ENCODE measurements around the gene FHAD1. TPM values are rescaled to one million over a fixed set of nuclear protein-coding genes. Genes with fewer than 3 reads are reported as not detected.

Gene FHAD1
- total and polyA plus RNA-seq, 2 donors (not counting 3 experiments of a cell fraction or from before 2014, with no cell fraction given): 0.04 to 0.69 TPM

- Histone ChIP-seq H3K4me1 (ENCODE audit: control insufficient read depth, extremely low read depth, insufficient read depth, low read length) (no peaks in the 10 kb centered on the region), H3K4me3 (replicated peaks in 1 of 3; ENCODE audit: insufficient read depth in 1 of 3, low read depth in 1 of 3, low read length in 3 of 3) (no peak overlapping the region), H3K36me3 (ENCODE audit: control insufficient read depth in 2 of 2, extremely low read depth in 1 of 2, insufficient read depth in 2 of 2, low read length in 2 of 2) (no peaks in the 10 kb centered on the region), H4K20me1 (replicated peaks; ENCODE audit: control insufficient read depth, extremely low read depth, insufficient read depth, low read length) (no peaks in the 10 kb centered on the region), H2AFZ (ENCODE audit: low read depth, low read length) (no peak overlapping the region), H3K79me2 (ENCODE audit: control insufficient read depth, insufficient read depth, low read length) (no peaks in the 10 kb centered on the region), H3K9me3 (replicated peaks; ENCODE audit: control insufficient read depth, insufficient read depth, low read length) (no peaks in the 10 kb centered on the region), H3K27ac (ENCODE audit: insufficient read depth, low read depth, low read length) (no peak overlapping the region), H3K4me2 (ENCODE audit: insufficient read depth, low read length) (no peak overlapping the region), H3K9me1 (replicated peaks; ENCODE audit: control insufficient read depth, extremely low read depth, insufficient read depth, low read length) (no peaks in the 10 kb centered on the region), H3K27me3 (ENCODE audit: control insufficient read depth in 2 of 2, insufficient read depth in 2 of 2, low read length in 2 of 2) (peaks cover 11 to 22% of the 10 kb centered on the region in 2 experiments), H3K9ac (replicated peaks; ENCODE audit: extremely low read depth, insufficient read depth, low read length) (no peak overlapping the region)
- ChIA-PET CTCF (interaction anchor here (0.6 to 5.4 kb wide), 6 partner anchors 13 to 106 kb away, joined by 3 to 20 read pairs (median 3); partner anchors contain the start of gene TMEM51), POLR2A (no interaction called here)
- BruUV-seq (replicated peaks): no TSS peak
- DNase-seq (ENCODE audit: low read depth, low spot score): no peak
- FAIRE-seq: no peak
- dilution Hi-C loops (cut with MboI; ENCODE audit: extremely low pct_ligation_motif_present, low sequenced_read_pairs) (no loop called here), intact Hi-C loops (cut with micrococcal nuclease) (no loop called here)
- no peak for TF ChIP-seq GATA2 (IDR thresholded peaks at IDR 0.05; ENCODE audit: insufficient read depth, insufficient read length, low read depth, low read length)
- no peak for TF ChIP-seq POLR2AphosphoS5 (IDR thresholded peaks at IDR 0.05; ENCODE audit: insufficient read depth, low read depth, low read length)
- TF ChIP-seq MYC (IDR thresholded peaks at IDR 0.05; ENCODE audit: low read depth, low read length): no peak
- no peak for TF ChIP-seq FOS (IDR thresholded peaks at IDR 0.05; ENCODE audit: borderline replicate concordance, insufficient read depth, low read length)
- no peak for TF ChIP-seq POLR2A (IDR thresholded peaks at IDR 0.05; ENCODE audit: low read depth, low read length)
- TF ChIP-seq MAX (IDR thresholded peaks at IDR 0.05; ENCODE audit: insufficient read depth, insufficient read length): no peak
- no peak for TF ChIP-seq JUN (IDR thresholded peaks at IDR 0.05; ENCODE audit: borderline replicate concordance, insufficient read depth, insufficient read length, low read depth)
- TF ChIP-seq, protein P1, sequence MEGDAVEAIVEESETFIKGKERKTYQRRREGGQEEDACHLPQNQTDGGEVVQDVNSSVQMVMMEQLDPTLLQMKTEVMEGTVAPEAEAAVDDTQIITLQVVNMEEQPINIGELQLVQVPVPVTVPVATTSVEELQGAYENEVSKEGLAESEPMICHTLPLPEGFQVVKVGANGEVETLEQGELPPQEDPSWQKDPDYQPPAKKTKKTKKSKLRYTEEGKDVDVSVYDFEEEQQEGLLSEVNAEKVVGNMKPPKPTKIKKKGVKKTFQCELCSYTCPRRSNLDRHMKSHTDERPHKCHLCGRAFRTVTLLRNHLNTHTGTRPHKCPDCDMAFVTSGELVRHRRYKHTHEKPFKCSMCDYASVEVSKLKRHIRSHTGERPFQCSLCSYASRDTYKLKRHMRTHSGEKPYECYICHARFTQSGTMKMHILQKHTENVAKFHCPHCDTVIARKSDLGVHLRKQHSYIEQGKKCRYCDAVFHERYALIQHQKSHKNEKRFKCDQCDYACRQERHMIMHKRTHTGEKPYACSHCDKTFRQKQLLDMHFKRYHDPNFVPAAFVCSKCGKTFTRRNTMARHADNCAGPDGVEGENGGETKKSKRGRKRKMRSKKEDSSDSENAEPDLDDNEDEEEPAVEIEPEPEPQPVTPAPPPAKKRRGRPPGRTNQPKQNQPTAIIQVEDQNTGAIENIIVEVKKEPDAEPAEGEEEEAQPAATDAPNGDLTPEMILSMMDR (IDR thresholded peaks at IDR 0.05; ENCODE audit: extremely low read depth in 1 of 2, insufficient read depth in 1 of 2, low read depth in 1 of 2, low read length in 2 of 2): no peak
- TF ChIP-seq EZH2 (IDR thresholded peaks at IDR 0.05; ENCODE audit: borderline replicate concordance, low read depth, low read length, severe bottlenecking): no peak
Observed at GRCh38 chr1:15254559-15254958, 7.5 kb downstream of the FHAD1 start.

Data from endothelial cell of umbilical vein (primary cell).